Inferior parietal cortex (tissue), 1 donor: ENCODE results near the gene CEP128.

Experiments
- DNase-seq: peaks from one replicate; pipeline ENCODE4 v3.0.0-alpha.2; 2016; ENCODE audit errors: extremely low spot score

The CEP128 gene

GRCh38 chr14:80941241-80942185, at the start of gene CEP128:
CEP128 (minus strand) TSS chr14:80941738.
- peak; percentile 98 for DNase-seq

- DNase-seq = no peak
Observed at GRCh38 chr14:80988735-80989429, 47.3 kb upstream of the CEP128 start.

GRCh38 chr14:80988192-80988591, 46.7 kb upstream of the CEP128 start:
- no peak for DNase-seq

- DNase-seq = peak; percentile 86
Observed at GRCh38 chr14:80987235-80988032, 45.9 kb upstream of the CEP128 start.

GRCh38 chr14:80982711-80983110, 41.2 kb upstream of the CEP128 start:
- DNase-seq = no peak

GRCh38 chr14:80981673-80982072, 40.1 kb upstream of the CEP128 start:
- DNase-seq = no peak

- DNase-seq = no peak
Observed at GRCh38 chr14:80981156-80981555, 39.6 kb upstream of the CEP128 start.

- DNase-seq = no peak
Observed at GRCh38 chr14:80979951-80980350, 38.4 kb upstream of the CEP128 start.

GRCh38 chr14:80978403-80978802, 36.9 kb upstream of the CEP128 start:
- DNase-seq = no peak

- no peak for DNase-seq
Observed at GRCh38 chr14:80977221-80977620, 35.7 kb upstream of the CEP128 start.

GRCh38 chr14:80974679-80975078, 33.1 kb upstream of the CEP128 start:
- DNase-seq = no peak

GRCh38 chr14:80973931-80974641, 32.5 kb upstream of the CEP128 start:
- no peak for DNase-seq

GRCh38 chr14:80965037-80965436, 23.5 kb upstream of the CEP128 start:
- DNase-seq = no peak

- no peak for DNase-seq
Observed at GRCh38 chr14:80959496-80959895, 18.0 kb upstream of the CEP128 start.

GRCh38 chr14:80958939-80959338, 17.4 kb upstream of the CEP128 start:
- DNase-seq = no peak

- no peak for DNase-seq
Observed at GRCh38 chr14:80958226-80958625, 16.7 kb upstream of the CEP128 start.

GRCh38 chr14:80957613-80958012, 16.1 kb upstream of the CEP128 start:
- DNase-seq = no peak

GRCh38 chr14:80956922-80957321, 15.4 kb upstream of the CEP128 start:
- no peak for DNase-seq

- DNase-seq = no peak
Observed at GRCh38 chr14:80956102-80956501, 14.6 kb upstream of the CEP128 start.

GRCh38 chr14:80955416-80955941, 13.9 kb upstream of the CEP128 start, which contains the start of gene TSHR:
TSHR (plus strand) TSS chr14:80955621; CDS start chr14:80955681, 60 bp downstream.
- DNase-seq = no peak

GRCh38 chr14:80954687-80955299, 13.3 kb upstream of the CEP128 start:
- DNase-seq = peak; percentile 94
